HepG2 (cell line): ENCODE data around the gene MXRA7. TPM values are rescaled to one million over a fixed set of nuclear protein-coding genes. Genes with fewer than 3 reads are reported as not detected.

Source experiments
- ATAC-seq: fragments of 200-7000 bp; cut with Tn5 transposase; 3 replicates; pipeline ENCODE4 v1.9.1; 2020; ENCODE audit warnings: mild to moderate bottlenecking, moderate library complexity
- BruUV-seq: library from RNA; stranded (reverse); fragments of 400-500 nt; replicated peaks from 2 replicates; lab custom pipeline; 2021; lab: Mats Ljungman, UMichigan
- CTCF ChIA-PET: fragments of 300-600 bp; formaldehyde crosslinking; extraction: SDS; loops from one replicate; lab custom pipeline; 2021; ENCODE audit warnings: low total read pairs, inconsistent platforms, low intra/inter-chr PET ratio; lab: Yijun Ruan, JAX
- POLR2A ChIA-PET: fragments of 350-600 bp; sonication (Branson Sonifier 250); formaldehyde crosslinking; loops from one replicate; lab custom pipeline; 2020; ENCODE audit warnings: antibody characterized with exemption, inconsistent platforms; lab: Yijun Ruan, JAX
- DNase-seq: peaks from one replicate; pipeline ENCODE4 v3.0.0-alpha.2; 2015; ENCODE audit warnings: low spot score
- FAIRE-seq: peaks from 3 replicates; lab custom pipeline; 2011; peaks lifted over from hg19 to GRCh38; lab: Jason Lieb, UNC
- H2AFZ ChIP-seq: one replicate; pipeline ENCODE4 v1.6.1; 2011; ENCODE audit warnings: low read length, inconsistent platforms
- H3K27ac ChIP-seq: fragments of 300-600 bp; 3 replicates; pipeline ENCODE4 v1.8.0; 2011; ENCODE audit warnings: mixed run types, mild to moderate bottlenecking, mixed read lengths, low read length, inconsistent platforms; ENCODE audit not compliant: insufficient read depth; ENCODE audit errors: extremely low read length
- H3K27me3 ChIP-seq, 2 experiments: fragments of 200-600 bp in 1 of 2; 2 replicates in 1 of 2; 3 replicates in 1 of 2; pipeline versions ENCODE4 v1.6.0 to v1.8.0; 2011; ENCODE audit warnings: low read length in 2 of 2, mild to moderate bottlenecking in 2 of 2, moderate library complexity in 2 of 2, inconsistent platforms in 1 of 2; ENCODE audit not compliant: insufficient read depth in 2 of 2, control insufficient read depth in 1 of 2
- H3K36me3 ChIP-seq, 2 experiments: fragments of 200-600 bp in 1 of 2; replicated peaks in 1 of 2; 2 replicates in 1 of 2; 3 replicates in 1 of 2; pipeline versions ENCODE4 v1.5.1 to v1.8.0; 2011; ENCODE audit warnings: low read length in 2 of 2, inconsistent platforms in 1 of 2; ENCODE audit not compliant: insufficient read depth in 2 of 2, control insufficient read depth in 1 of 2
- H3K4me1 ChIP-seq: 2 replicates; pipeline ENCODE4 v1.5.1; 2012; ENCODE audit warnings: low read length, inconsistent platforms; ENCODE audit not compliant: insufficient read depth
- H3K4me2 ChIP-seq: 2 replicates; pipeline ENCODE4 v1.6.0; 2011; ENCODE audit warnings: low read depth, low read length, inconsistent platforms
- H3K4me3 ChIP-seq, 3 experiments: fragments of 200-600 bp in 1 of 3; sonication (generic), shearing (Covaris generic) in 1 of 3; replicated peaks in 1 of 3; 2 replicates each; pipeline ENCODE4 v1.5.1; 2011 to 2016; ENCODE audit warnings: low read length in 3 of 3, inconsistent platforms in 2 of 3, low read depth in 2 of 3, mild to moderate bottlenecking in 2 of 3, control low read depth in 1 of 3, mixed read lengths in 1 of 3; ENCODE audit not compliant: insufficient read depth in 1 of 3
- H3K79me2 ChIP-seq: one replicate; pipeline ENCODE4 v1.6.1; 2011; ENCODE audit warnings: low read length, inconsistent platforms; ENCODE audit not compliant: insufficient read depth
- H3K9ac ChIP-seq: 2 replicates; pipeline ENCODE4 v1.6.0; 2011; ENCODE audit warnings: mild to moderate bottlenecking, low read depth, low read length, inconsistent platforms; ENCODE audit not compliant: insufficient read depth
- H3K9me3 ChIP-seq: 2 replicates; pipeline ENCODE4 v1.5.1; 2012; ENCODE audit warnings: mild to moderate bottlenecking, low read length
- H4K20me1 ChIP-seq: 2 replicates; pipeline ENCODE4 v1.6.0; 2011; ENCODE audit warnings: inconsistent platforms, mild to moderate bottlenecking, low read length, moderate library complexity; ENCODE audit not compliant: insufficient read depth
- CBX5 ChIP-seq: sonication (generic); formaldehyde crosslinking; IDR thresholded peaks from 2 replicates; pipeline ENCODE4 v1.4.0; 2020; ENCODE audit warnings: missing genetic modification reagents, borderline replicate concordance
- POLR2A ChIP-seq, 2 experiments: IDR thresholded peaks; 2 replicates each; pipeline ENCODE4 v1.6.1; 2011; ENCODE audit warnings: low read depth in 2 of 2, low read length in 2 of 2, mild to moderate bottlenecking in 1 of 2, moderate library complexity in 1 of 2; ENCODE audit not compliant: insufficient read depth in 1 of 2
- PRPF4 ChIP-seq: fragments of 200-400 bp; formaldehyde crosslinking; IDR thresholded peaks from 2 replicates; pipeline ENCODE4 v1.6.1; 2016; ENCODE audit warnings: low read length, low read depth; ENCODE audit not compliant: poor library complexity, severe bottlenecking
- TARDBP ChIP-seq: sonication (generic); formaldehyde crosslinking; IDR thresholded peaks from 2 replicates; pipeline ENCODE4 v1.8.0; 2022; ENCODE audit warnings: mild to moderate bottlenecking, missing genetic modification reagents
- TFAP4 ChIP-seq: sonication (generic); IDR thresholded peaks from 2 replicates; pipeline ENCODE4 v1.6.1; 2016; ENCODE audit warnings: low read depth, borderline replicate concordance
- ZBTB33 ChIP-seq: sonication (generic); formaldehyde crosslinking; IDR thresholded peaks from 2 replicates; pipeline ENCODE4 v1.4.0; 2020; ENCODE audit warnings: missing genetic modification reagents
- ZBTB38 ChIP-seq: sonication (generic); formaldehyde crosslinking; IDR thresholded peaks from 2 replicates; pipeline ENCODE4 v1.5.1; 2020; ENCODE audit warnings: mild to moderate bottlenecking, missing genetic modification reagents
- ZFP36L1 ChIP-seq: sonication (generic); formaldehyde crosslinking; IDR thresholded peaks from 2 replicates; pipeline ENCODE4 v1.8.0; 2022; ENCODE audit warnings: mild to moderate bottlenecking, missing genetic modification reagents, moderate library complexity
- WGBS: methylation state at CpG from one replicate; pipeline ENCODE4 v1.1.6; 2017; ENCODE audit warnings: low lambda C conversion rate; 5-methylcytosine and 5-hydroxymethylcytosine counted together
- in situ Hi-C: cut with HindIII; loops from 2 replicates; pipeline ENCODE4 v1.10.0; 2017; ENCODE audit warnings: low pct_unique_long_range_greater_than_20kb; ENCODE audit not compliant: extremely low pct_ligation_motif_present
- intact Hi-C: fragments of 100-400 bp; cut with micrococcal nuclease; formaldehyde crosslinking; loops from one replicate; pipeline ENCODE4 v1.10.0; 2022; ENCODE audit not compliant: unreplicated experiment
- polyA plus RNA-seq, 8 experiments: library from polyadenylated mRNA; depleted of rRNA in 3 of 8; stranded (reverse) in 7 of 8; unstranded in 1 of 8; fragments of >200 nt; fragmentation: Illumina TruSeq in 4 of 8; extraction: Trizol in 4 of 8; gene quantifications; 2 replicates each; pipeline versions ENCODE4 v1.2.1 to v1.2.3, GENCODE V29; 2011 to 2016; ENCODE audit warnings: low read depth in 4 of 8, missing spikeins in 1 of 8, mixed read lengths in 1 of 8; ENCODE audit not compliant: insufficient read depth in 1 of 8
- total RNA-seq, 5 experiments: library from RNA; depleted of rRNA; stranded (reverse); fragments of >200 nt; fragmentation: Illumina TruSeq; extraction: Trizol; gene quantifications; 2 replicates each; pipeline ENCODE4 v1.2.3, GENCODE V29; 2016; ENCODE audit warnings: low read depth in 1 of 5

MXRA7 gene
- total and polyA plus RNA-seq, 2 of the 13 experiments (the other 11 are each of a cell fraction or from before 2014, with no cell fraction given): 44.8 to 112 TPM

GRCh38 chr17:76727745-76728456, 17.1 kb upstream of the MXRA7 start:
- Histone ChIP-seq H4K20me1 (peaks cover 10% of the 10 kb centered on the region), H3K36me3 (peaks cover 9 to 20% of the 10 kb centered on the region in 2 experiments), H3K4me2 (peak overlapping the region; percentile 83), H3K27me3 (no peaks in the 10 kb centered on the region), H3K9me3 (no peaks in the 10 kb centered on the region), H3K79me2 (peaks cover 53% of the 10 kb centered on the region), H2AFZ (no peak overlapping the region), H3K4me1 (peaks cover 63% of the 10 kb centered on the region), H3K9ac (peak overlapping the region; percentile 97), H3K27ac (peak overlapping the region; percentile 98), H3K4me3 (peak overlapping the region; percentile 78 to 98 (median 95))
- in situ Hi-C loops (no loop called here), intact Hi-C loops (loop anchor here (1.0 kb wide), 1 partner anchor 53 kb away; no protein-coding TSS in a partner anchor)
- 67% methylated on average over 18 of the region's 18 CpGs for WGBS
- FAIRE-seq: no peak
- ChIA-PET CTCF (no interaction called here), POLR2A (interaction anchor here (0.7 to 5.1 kb wide), 8 partner anchors 9 to 160 kb away, joined by 3 to 71 read pairs (median 4); partner anchors contain the start of genes MFSD11, MXRA7 and SRSF2)
- no peak for ATAC-seq
- DNase-seq: no peak
- BruUV-seq: no TSS peak
- TF ChIP-seq ZBTB33 (CRISPR knock-in tag) (peak; percentile 84), TARDBP (CRISPR knock-in tag) (no peak), TFAP4 (no peak), ZBTB38 (peak; percentile 85), ZFP36L1 (CRISPR knock-in tag) (0 out of 2 replicates have a peak, but pooled peaks have one; percentile 14), POLR2A (IDR thresholded peaks at IDR 0.05; ENCODE audit: insufficient read depth in 1 of 2, low read depth in 2 of 2, low read length in 2 of 2) (0 out of 4 replicates have a peak, but pooled peaks of 1 of the 2 experiments have one; percentile 4), PRPF4 (peak; percentile 76), CBX5 (CRISPR knock-in tag) (0 out of 2 replicates have a peak, but pooled peaks have one; percentile 24)
